ENCODE measurements around the gene SFMBT2. TPM values are rescaled to one million over a fixed set of nuclear protein-coding genes. Genes with fewer than 3 reads are reported as not detected.
A peak's percentile ranks its signal among the peaks of the same experiment; 100 is the strongest.

SFMBT2 gene
- total RNA-seq, 1 donor from 2014 or later, result 7.2 TPM

DNA sequence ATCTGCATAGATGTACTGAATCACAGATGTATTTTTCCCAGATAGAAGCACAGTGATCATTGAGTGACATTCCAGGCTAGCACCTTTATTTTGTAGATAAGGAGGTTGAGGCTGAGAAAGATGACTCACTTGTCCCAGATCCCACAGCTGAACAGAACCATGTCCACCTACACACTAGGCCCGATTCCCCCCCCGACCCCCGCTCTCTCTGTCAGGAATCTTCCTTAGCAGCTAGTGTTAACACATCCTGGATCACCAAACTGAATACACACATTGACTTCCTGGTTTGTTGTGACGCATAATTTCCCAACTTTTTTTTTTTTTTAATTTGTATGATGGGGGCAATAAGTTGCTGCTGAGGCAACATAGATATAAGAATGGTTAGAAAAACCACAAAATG, 5.2 kb downstream of the SFMBT2 start:
- Mint-ChIP-seq H3K27ac (no peak overlapping the region), H3K4me1 (ENCODE audit: unreplicated experiment) (peaks cover 15% of the 10 kb centered on the region), H3K27me3 (peaks cover 84% of the 10 kb centered on the region), H3K36me3 (peaks cover 8% of the 10 kb centered on the region), H3K4me3 (peak overlapping the region; percentile 55), H3K9me3 (no peaks in the 10 kb centered on the region)
- TF ChIP-seq, protein P1, sequence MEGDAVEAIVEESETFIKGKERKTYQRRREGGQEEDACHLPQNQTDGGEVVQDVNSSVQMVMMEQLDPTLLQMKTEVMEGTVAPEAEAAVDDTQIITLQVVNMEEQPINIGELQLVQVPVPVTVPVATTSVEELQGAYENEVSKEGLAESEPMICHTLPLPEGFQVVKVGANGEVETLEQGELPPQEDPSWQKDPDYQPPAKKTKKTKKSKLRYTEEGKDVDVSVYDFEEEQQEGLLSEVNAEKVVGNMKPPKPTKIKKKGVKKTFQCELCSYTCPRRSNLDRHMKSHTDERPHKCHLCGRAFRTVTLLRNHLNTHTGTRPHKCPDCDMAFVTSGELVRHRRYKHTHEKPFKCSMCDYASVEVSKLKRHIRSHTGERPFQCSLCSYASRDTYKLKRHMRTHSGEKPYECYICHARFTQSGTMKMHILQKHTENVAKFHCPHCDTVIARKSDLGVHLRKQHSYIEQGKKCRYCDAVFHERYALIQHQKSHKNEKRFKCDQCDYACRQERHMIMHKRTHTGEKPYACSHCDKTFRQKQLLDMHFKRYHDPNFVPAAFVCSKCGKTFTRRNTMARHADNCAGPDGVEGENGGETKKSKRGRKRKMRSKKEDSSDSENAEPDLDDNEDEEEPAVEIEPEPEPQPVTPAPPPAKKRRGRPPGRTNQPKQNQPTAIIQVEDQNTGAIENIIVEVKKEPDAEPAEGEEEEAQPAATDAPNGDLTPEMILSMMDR (conservative IDR thresholded peaks at IDR 0.05), result no peak
- no peak for DNase-seq (ENCODE audit: extremely low spot score, unreplicated experiment)

GRCh38 chr10:7403620-7404019, 7.2 kb downstream of the SFMBT2 start:
- Mint-ChIP-seq H3K27me3 (peaks cover 76% of the 10 kb centered on the region), H3K4me1 (ENCODE audit: unreplicated experiment) (peaks cover 4% of the 10 kb centered on the region), H3K27ac (no peak overlapping the region), H3K36me3 (peaks cover 13% of the 10 kb centered on the region), H3K4me3 (no peak overlapping the region), H3K9me3 (no peaks in the 10 kb centered on the region)
- no peak for DNase-seq (ENCODE audit: extremely low spot score, unreplicated experiment)
- TF ChIP-seq, protein P1 (conservative IDR thresholded peaks at IDR 0.05), result no peak

DNA sequence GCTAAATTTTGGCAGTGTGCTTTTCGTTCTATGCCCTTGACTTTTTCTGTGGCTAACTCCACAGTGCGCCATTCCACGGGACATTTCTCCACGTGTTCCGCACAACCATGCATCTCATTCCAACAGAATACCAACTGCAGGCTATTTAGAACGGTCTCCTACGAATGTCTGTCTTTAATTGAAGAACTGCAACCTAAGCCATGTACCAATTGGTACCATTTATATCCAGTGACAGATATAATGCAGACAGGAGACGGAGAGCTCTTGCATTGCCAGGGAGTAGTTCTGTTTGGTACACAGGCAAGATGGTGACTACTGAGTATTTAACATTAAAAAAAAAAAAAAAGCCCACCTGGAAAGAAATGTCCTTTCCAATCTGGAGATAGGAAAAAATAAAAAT, 9.1 kb downstream of the SFMBT2 start:
- Mint-ChIP-seq H3K9me3 (no peaks in the 10 kb centered on the region), H3K27ac (no peak overlapping the region), H3K4me1 (ENCODE audit: unreplicated experiment) (no peaks in the 10 kb centered on the region), H3K27me3 (peaks cover 59% of the 10 kb centered on the region), H3K4me3 (no peak overlapping the region), H3K36me3 (peaks cover 13% of the 10 kb centered on the region)
- TF ChIP-seq, protein P1 (conservative IDR thresholded peaks at IDR 0.05), result no peak
- DNase-seq (ENCODE audit: extremely low spot score, unreplicated experiment), result no peak

DNA sequence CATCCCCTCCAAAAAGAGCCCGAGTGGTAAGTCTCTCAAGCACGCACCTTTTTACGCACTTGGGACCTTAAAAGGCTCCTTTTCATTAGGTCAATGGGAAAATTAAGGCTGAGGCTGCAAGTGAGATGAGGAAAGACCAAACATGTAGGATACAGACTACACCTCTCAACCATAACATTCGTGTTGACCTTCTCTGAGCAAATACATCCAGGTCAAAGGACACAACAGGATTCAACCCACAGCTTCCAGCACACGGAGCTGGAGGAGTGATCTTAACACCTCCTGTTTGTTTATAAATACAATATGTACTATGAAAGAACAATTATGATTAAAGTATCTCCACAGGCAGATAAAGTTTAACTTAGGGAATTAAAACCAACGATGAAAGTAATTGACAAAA, 9.7 kb downstream of the SFMBT2 start:
- TF ChIP-seq, protein P1 (conservative IDR thresholded peaks at IDR 0.05), result no peak
- Mint-ChIP-seq H3K36me3 (peaks cover 13% of the 10 kb centered on the region), H3K27me3 (peaks cover 53% of the 10 kb centered on the region), H3K9me3 (no peaks in the 10 kb centered on the region), H3K4me3 (no peak overlapping the region), H3K27ac (no peak overlapping the region), H3K4me1 (ENCODE audit: unreplicated experiment) (no peaks in the 10 kb centered on the region)
- DNase-seq (ENCODE audit: extremely low spot score, unreplicated experiment), result no peak

DNA sequence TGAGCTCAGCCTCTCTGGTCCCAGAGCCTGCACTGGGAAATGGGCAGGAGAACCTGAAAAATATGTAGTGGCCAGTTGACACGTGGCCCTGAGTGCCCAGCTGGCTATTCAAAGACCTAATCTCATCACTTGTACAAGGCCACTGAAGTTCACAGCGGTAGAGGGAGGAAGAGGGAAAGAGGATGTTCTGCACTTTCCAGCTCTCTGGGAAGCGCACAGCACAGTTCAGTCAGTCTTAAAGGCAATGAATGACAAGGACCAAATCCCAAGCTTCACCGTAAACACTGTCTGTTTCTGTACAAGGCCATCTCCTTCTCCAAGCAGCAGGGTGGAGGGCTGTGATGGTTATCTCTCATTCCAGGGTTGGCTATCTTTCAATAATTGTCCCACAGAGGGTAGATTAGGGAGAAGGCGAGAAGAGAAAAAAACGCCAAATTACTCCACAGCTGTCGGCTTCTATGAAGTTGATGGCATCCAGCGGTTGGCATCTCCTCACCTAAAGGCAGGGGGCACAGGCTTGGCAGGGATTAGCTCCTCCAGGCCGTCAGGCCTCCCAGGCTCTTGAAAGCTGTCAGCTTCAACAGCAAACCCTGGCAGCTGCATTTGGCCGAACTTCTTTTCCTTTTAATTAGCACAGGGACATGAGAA, 10.6 kb downstream of the SFMBT2 start:
- H3K9me3 Mint-ChIP-seq, result no peaks in the 10 kb centered on the region
- H3K4me1 Mint-ChIP-seq (ENCODE audit: unreplicated experiment), result no peaks in the 10 kb centered on the region
- H3K27ac Mint-ChIP-seq, result peak overlapping the region; percentile 22
- DNase-seq (ENCODE audit: extremely low spot score, unreplicated experiment), result no peak
- H3K36me3 Mint-ChIP-seq, result peaks cover 13% of the 10 kb centered on the region
- TF ChIP-seq, protein P1 (conservative IDR thresholded peaks at IDR 0.05), result no peak
- no peak overlapping the region for H3K4me3 Mint-ChIP-seq
- peaks cover 43% of the 10 kb centered on the region for H3K27me3 Mint-ChIP-seq
